HG03139 (cell line): ENCODE data around the gene PRX.
"Not testable (repeated sequence)": the region's sequence is repeated elsewhere in the genome, so short reads cannot be mapped to it uniquely, and the experiment has no call there.

Source experiments
- ATAC-seq: cut with Tn5 transposase; IDR thresholded peaks from one replicate; pipeline ENCODE4 v1.9.1; 2021; ENCODE audit not compliant: unreplicated experiment

Gene PRX

GRCh38 chr19:40392894-40393517, 20.2 kb downstream of the PRX start:
- ATAC-seq, result no peak

GRCh38 chr19:40392123-40392522, 21.1 kb downstream of the PRX start:
- ATAC-seq, result no peak

- no peak for ATAC-seq
Observed at GRCh38 chr19:40390084-40390742, 23.0 kb downstream of the PRX start, which contains the start of gene HIPK4. Gene HIPK4, minus strand, starts transcription at chr19:40390181. Its CDS starts 279 bp downstream, at chr19:40389902.

- no peak for ATAC-seq
Observed at GRCh38 chr19:40389404-40390083, 23.6 kb downstream of the PRX start.

- no peak for ATAC-seq
Observed at GRCh38 chr19:40388481-40388880, 24.7 kb downstream of the PRX start.

- no peak for ATAC-seq
Observed at GRCh38 chr19:40387155-40387554, 26.0 kb downstream of the PRX start.

GRCh38 chr19:40383668-40384248, 29.4 kb downstream of the PRX start:
- ATAC-seq, result no peak

GRCh38 chr19:40381321-40381720, 31.9 kb downstream of the PRX start:
- no peak for ATAC-seq

- ATAC-seq, result no peak
Observed at GRCh38 chr19:40380199-40381037, 32.8 kb downstream of the PRX start.

- no peak for ATAC-seq
Observed at GRCh38 chr19:40379446-40380198, 33.6 kb downstream of the PRX start.

- no peak for ATAC-seq
Observed at GRCh38 chr19:40378509-40378908, 34.7 kb downstream of the PRX start.

- no peak for ATAC-seq
Observed at GRCh38 chr19:40377876-40378385, 35.2 kb downstream of the PRX start.

- ATAC-seq, result no peak
Observed at GRCh38 chr19:40376286-40376862, 36.8 kb downstream of the PRX start.

GRCh38 chr19:40374084-40374483, 39.1 kb downstream of the PRX start:
- no peak for ATAC-seq

GRCh38 chr19:40371802-40372122, 41.4 kb downstream of the PRX start:
- no peak for ATAC-seq

- ATAC-seq, result no peak
Observed at GRCh38 chr19:40370997-40371801, 42.0 kb downstream of the PRX start.

GRCh38 chr19:40370253-40370652, 42.9 kb downstream of the PRX start:
- ATAC-seq, result not testable (repeated sequence)

- no peak for ATAC-seq
Observed at GRCh38 chr19:40369797-40370196, 43.4 kb downstream of the PRX start.
